Effector memory CD4-positive, alpha-beta T cell (primary cell): Measurements from ENCODE around the gene CAMKV.
A peak's percentile ranks its signal among the peaks of the same experiment; 100 is the strongest.
"Not testable (repeated sequence)": the region's sequence is repeated elsewhere in the genome, so short reads cannot be mapped to it uniquely, and the experiment has no call there.

ENCODE experiments used
- DNase-seq, 3 donors: peaks; one replicate each; pipeline ENCODE4 v3.0.0-alpha.2; 2020
- H3K27ac ChIP-seq: 2 replicates; pipeline ENCODE4 v1.7.0; 2013; ENCODE audit warnings: mild to moderate bottlenecking, low read length, moderate library complexity; ENCODE audit not compliant: insufficient read depth, poor library complexity, severe bottlenecking
- H3K27me3 ChIP-seq: replicated peaks from 2 replicates; pipeline ENCODE4 v1.7.0; 2013; ENCODE audit warnings: mild to moderate bottlenecking, low read length; ENCODE audit not compliant: insufficient read depth, control insufficient read depth, poor library complexity, severe bottlenecking
- H3K36me3 ChIP-seq: 2 replicates; pipeline ENCODE4 v1.7.0; 2013; ENCODE audit warnings: mild to moderate bottlenecking, low read length, moderate library complexity; ENCODE audit not compliant: control insufficient read depth, insufficient read depth
- H3K4me1 ChIP-seq: 2 replicates; pipeline ENCODE4 v1.7.0; 2013; ENCODE audit warnings: low read length, mild to moderate bottlenecking; ENCODE audit not compliant: control insufficient read depth, insufficient read depth, poor library complexity, severe bottlenecking
- H3K4me3 ChIP-seq: 2 replicates; pipeline ENCODE4 v1.7.0; 2013; ENCODE audit warnings: low read length, low read depth, mild to moderate bottlenecking; ENCODE audit not compliant: insufficient read depth, poor library complexity, severe bottlenecking
- H3K9me3 ChIP-seq: 2 replicates; pipeline ENCODE4 v1.7.0; 2013; ENCODE audit warnings: mild to moderate bottlenecking, low read length, moderate library complexity; ENCODE audit not compliant: control insufficient read depth

Gene CAMKV

DNA sequence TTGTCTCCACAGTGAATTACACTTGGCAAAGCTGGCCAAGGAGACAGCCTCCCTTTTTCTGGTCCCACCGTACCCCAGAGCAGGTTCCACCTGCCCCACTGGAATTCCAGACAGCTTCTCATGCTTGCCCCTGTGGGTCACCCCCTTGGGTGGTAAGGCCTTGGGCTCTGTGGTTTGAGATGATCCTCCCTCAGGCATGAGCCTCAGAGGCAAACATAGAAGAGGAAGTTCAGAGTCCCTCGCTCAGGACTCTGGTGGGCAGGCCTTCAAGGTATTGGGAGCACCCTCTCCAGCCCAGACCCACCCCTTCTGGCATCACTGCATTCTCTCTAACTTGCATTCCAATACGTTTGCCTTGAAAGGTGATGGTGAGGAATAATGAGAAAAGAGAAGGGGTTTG is 38.4 kb downstream of the CAMKV start:
- no peak overlapping the region for H3K27ac ChIP-seq
- H3K4me1 ChIP-seq: no peaks in the 10 kb centered on the region
- no peak overlapping the region for H3K4me3 ChIP-seq
- no peaks in the 10 kb centered on the region for H3K27me3 ChIP-seq
- no peaks in the 10 kb centered on the region for H3K36me3 ChIP-seq
- H3K9me3 ChIP-seq: no peaks in the 10 kb centered on the region
- DNase-seq: no peak

DNA sequence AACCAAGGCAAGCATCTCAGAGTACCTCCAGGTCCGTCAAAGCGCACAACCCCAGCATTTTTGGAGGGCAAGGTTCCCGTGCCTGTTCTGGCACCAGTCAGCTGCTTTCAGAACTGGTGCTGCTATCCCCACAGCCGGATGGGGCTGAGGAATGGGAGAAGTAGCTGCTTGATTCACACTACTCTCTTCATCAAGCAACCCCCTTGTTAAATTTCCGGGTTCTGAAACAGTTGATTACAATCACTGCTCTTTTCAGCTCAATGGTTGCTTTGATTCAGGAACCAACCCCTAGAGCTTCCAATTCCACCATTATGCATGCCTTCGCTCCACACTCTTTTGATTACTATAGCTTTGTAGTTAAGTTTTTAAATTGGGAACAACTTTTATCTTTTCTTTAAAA is 43.7 kb downstream of the CAMKV start:
- no peak for DNase-seq
- Histone ChIP-seq H3K9me3 (no peaks in the 10 kb centered on the region), H3K27me3 (no peaks in the 10 kb centered on the region), H3K4me1 (no peaks in the 10 kb centered on the region), H3K36me3 (no peaks in the 10 kb centered on the region), H3K27ac (no peak overlapping the region), H3K4me3 (no peak overlapping the region)

DNA sequence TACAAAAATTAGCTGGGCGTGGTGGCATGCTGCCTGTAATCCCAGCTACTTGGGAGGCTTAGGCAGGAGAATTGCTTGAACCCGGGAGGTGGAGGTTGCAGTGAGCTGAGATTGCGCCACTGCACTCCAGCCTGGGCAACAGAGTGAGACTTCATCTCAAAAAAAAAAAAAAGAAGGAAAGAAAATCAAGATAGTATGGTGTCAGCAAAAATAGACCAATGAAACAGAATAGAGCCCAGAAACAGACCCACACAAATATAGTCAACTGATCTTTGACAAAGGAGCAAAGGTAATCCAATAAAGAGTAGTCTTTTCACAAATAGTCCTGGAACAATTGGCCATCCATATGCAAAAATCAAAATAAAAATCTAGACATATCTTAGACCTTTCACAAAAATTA is 46.6 kb downstream of the CAMKV start:
- not testable (repeated sequence) for H3K4me3 ChIP-seq, H3K9me3 ChIP-seq, DNase-seq, H3K36me3 ChIP-seq, H3K27ac ChIP-seq, H3K4me1 ChIP-seq, H3K27me3 ChIP-seq

DNA sequence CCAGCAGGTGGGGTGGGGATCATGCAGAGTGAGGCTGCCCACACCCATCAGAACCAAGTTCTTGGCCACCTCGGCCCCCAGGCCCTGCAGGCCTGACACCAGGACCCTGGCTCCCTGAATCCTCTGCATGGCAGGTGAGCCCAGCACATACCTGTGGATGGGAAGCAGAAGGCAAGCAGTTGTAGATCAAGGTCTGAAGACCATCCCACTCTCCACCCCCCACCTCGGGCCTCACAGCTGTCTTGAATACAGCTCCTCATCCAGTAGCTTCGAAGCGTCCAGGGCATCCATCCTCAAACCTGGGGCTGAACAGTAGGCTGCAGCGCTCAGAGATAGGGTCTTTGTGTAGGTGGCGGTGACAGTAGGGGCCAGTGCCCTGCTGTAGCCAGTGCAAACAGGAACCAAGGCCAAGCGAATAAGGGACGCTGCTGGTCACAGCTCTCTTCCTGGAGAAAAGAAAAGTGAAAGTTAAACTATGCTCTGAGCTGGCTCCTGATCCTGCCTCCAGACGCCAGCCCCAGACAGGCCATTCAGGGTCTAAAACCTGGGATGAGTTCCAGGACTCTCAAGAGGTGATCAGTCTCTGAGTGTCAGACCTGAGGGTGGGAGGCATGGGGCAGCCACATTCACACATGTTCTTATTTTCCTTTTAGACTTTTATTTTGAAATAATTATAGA is 56.1 kb downstream of the CAMKV start, which contains the start of gene UBA7:
Gene UBA7 (minus strand): TSS at position 457 of the 678 bp plus-strand sequence. CDS start 166 bp downstream, at position 291.
- Histone ChIP-seq H3K27ac (peak within 1 kb of the TSS; percentile 73), H3K36me3 (peaks cover 31% of the 10 kb centered on the region), H3K9me3 (no peaks in the 10 kb centered on the region), H3K4me3 (peak within 1 kb of the TSS; percentile 62), H3K27me3 (no peaks in the 10 kb centered on the region), H3K4me1 (peaks cover 12% of the 10 kb centered on the region)
- peak in 1 of 3 donors; percentile 14 for DNase-seq

DNA sequence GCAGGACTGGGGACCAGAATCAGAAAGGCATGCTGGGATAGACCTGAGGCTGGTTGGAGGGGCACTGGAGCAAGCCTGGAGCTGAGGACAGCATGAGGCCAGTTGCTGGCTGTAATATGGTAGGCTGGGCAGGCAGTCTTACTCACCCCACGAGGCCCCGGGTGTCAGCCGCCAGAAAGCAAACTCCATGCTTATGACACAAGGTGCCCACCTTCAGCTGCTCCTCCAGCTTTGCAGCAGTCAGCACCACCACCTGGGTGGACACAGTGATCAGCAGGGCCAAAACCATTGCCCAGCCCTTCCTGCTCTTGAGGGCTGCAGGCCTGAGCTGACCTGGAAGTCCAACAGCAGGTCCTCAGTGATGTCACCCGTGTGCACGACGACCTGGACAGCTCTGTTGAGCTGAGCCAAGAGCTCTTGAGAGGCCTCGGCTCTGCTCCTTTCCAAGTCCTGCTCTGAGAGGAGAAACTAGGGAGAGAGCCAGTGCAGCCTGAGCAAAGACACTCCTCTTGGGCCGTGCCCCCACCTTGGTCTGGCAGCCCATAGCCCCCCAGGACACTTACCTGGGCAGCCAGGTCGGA is 56.7 kb downstream of the CAMKV start:
- no peaks in the 10 kb centered on the region for H3K27me3 ChIP-seq
- H3K36me3 ChIP-seq: peaks cover 31% of the 10 kb centered on the region
- H3K4me1 ChIP-seq: peaks cover 12% of the 10 kb centered on the region
- no peaks in the 10 kb centered on the region for H3K9me3 ChIP-seq
- peak overlapping the region; percentile 73 for H3K27ac ChIP-seq
- H3K4me3 ChIP-seq: peak overlapping the region; percentile 62
- no peak for DNase-seq
